ENCODE data around the gene IGFBP5.

The IGFBP5 gene

GRCh38 chr2:216637472-216637871 is 57.9 kb downstream of the IGFBP5 start:
- H3K9me3 Mint-ChIP-seq, result no peaks in the 10 kb centered on the region
- DNase-seq, result no peak
- peaks cover 25% of the 10 kb centered on the region for H3K4me1 Mint-ChIP-seq
- no peak for ATAC-seq
- peaks cover 51% of the 10 kb centered on the region for H3K27me3 Mint-ChIP-seq
- no peak overlapping the region for H3K4me3 Mint-ChIP-seq
- H3K27ac Mint-ChIP-seq, result no peak overlapping the region
- no peaks in the 10 kb centered on the region for H3K36me3 Mint-ChIP-seq (ENCODE audit: low read depth)

- Mint-ChIP-seq H3K4me3 (no peak overlapping the region), H3K27me3 (peaks cover 57% of the 10 kb centered on the region), H3K36me3 (ENCODE audit: low read depth) (no peaks in the 10 kb centered on the region), H3K9me3 (no peaks in the 10 kb centered on the region), H3K27ac (no peak overlapping the region), H3K4me1 (peaks cover 26% of the 10 kb centered on the region)
- ATAC-seq (no peak), DNase-seq (no peak)
Observed at GRCh38 chr2:216636551-216637450, 58.5 kb downstream of the IGFBP5 start.

GRCh38 chr2:216635701-216636550 is 59.4 kb downstream of the IGFBP5 start:
- H3K27me3 Mint-ChIP-seq, result peaks cover 64% of the 10 kb centered on the region
- H3K4me3 Mint-ChIP-seq, result peak overlapping the region; percentile 55
- H3K27ac Mint-ChIP-seq, result no peak overlapping the region
- peaks cover 26% of the 10 kb centered on the region for H3K4me1 Mint-ChIP-seq
- ATAC-seq (no peak), DNase-seq (no peak)
- H3K36me3 Mint-ChIP-seq (ENCODE audit: low read depth), result no peaks in the 10 kb centered on the region
- no peaks in the 10 kb centered on the region for H3K9me3 Mint-ChIP-seq

GRCh38 chr2:216635171-216635570 is 60.2 kb downstream of the IGFBP5 start:
- no peaks in the 10 kb centered on the region for H3K36me3 Mint-ChIP-seq (ENCODE audit: low read depth)
- no peak for ATAC-seq
- H3K4me1 Mint-ChIP-seq, result peaks cover 26% of the 10 kb centered on the region
- H3K9me3 Mint-ChIP-seq, result no peaks in the 10 kb centered on the region
- H3K4me3 Mint-ChIP-seq, result peak overlapping the region; percentile 55
- no peak overlapping the region for H3K27ac Mint-ChIP-seq
- DNase-seq, result no peak
- H3K27me3 Mint-ChIP-seq, result peaks cover 67% of the 10 kb centered on the region

- H3K36me3 Mint-ChIP-seq (ENCODE audit: low read depth), result no peaks in the 10 kb centered on the region
- H3K4me1 Mint-ChIP-seq, result peaks cover 26% of the 10 kb centered on the region
- DNase-seq (no peak), ATAC-seq (no peak)
- H3K9me3 Mint-ChIP-seq, result no peaks in the 10 kb centered on the region
- H3K27ac Mint-ChIP-seq, result peak overlapping the region; percentile 54
- peak overlapping the region; percentile 81 for H3K4me3 Mint-ChIP-seq
- H3K27me3 Mint-ChIP-seq, result peaks cover 65% of the 10 kb centered on the region
Observed at GRCh38 chr2:216634370-216635148, 60.8 kb downstream of the IGFBP5 start.

- H3K36me3 Mint-ChIP-seq (ENCODE audit: low read depth), result no peaks in the 10 kb centered on the region
- peak; percentile 6 for ATAC-seq
- no peaks in the 10 kb centered on the region for H3K9me3 Mint-ChIP-seq
- peaks cover 62% of the 10 kb centered on the region for H3K27me3 Mint-ChIP-seq
- H3K27ac Mint-ChIP-seq, result peak overlapping the region; percentile 54
- H3K4me3 Mint-ChIP-seq, result peak overlapping the region; percentile 81
- peaks cover 26% of the 10 kb centered on the region for H3K4me1 Mint-ChIP-seq
- DNase-seq, result peak; percentile 12
Observed at GRCh38 chr2:216633616-216634369, 61.6 kb downstream of the IGFBP5 start.

- DNase-seq, result peak; percentile 52
- Mint-ChIP-seq H3K4me1 (peaks cover 26% of the 10 kb centered on the region), H3K9me3 (no peaks in the 10 kb centered on the region), H3K4me3 (peak within 1 kb of the TSS; percentile 81), H3K27me3 (peaks cover 62% of the 10 kb centered on the region), H3K36me3 (ENCODE audit: low read depth) (no peaks in the 10 kb centered on the region), H3K27ac (peak within 1 kb of the TSS; percentile 54)
- peak; percentile 55 for ATAC-seq
Observed at GRCh38 chr2:216632952-216633615, 62.3 kb downstream of the IGFBP5 start, which contains the start of gene IGFBP2. TSS of gene IGFBP2 (plus strand) at chr2:216633420. CDS start at chr2:216633524, 104 bp downstream.

GRCh38 chr2:216632346-216632951 is 62.9 kb downstream of the IGFBP5 start:
- H3K36me3 Mint-ChIP-seq (ENCODE audit: low read depth), result no peaks in the 10 kb centered on the region
- peak overlapping the region; percentile 22 for H3K27ac Mint-ChIP-seq
- H3K4me3 Mint-ChIP-seq, result peak overlapping the region; percentile 74
- DNase-seq (no peak), ATAC-seq (peak; percentile 16)
- peaks cover 59% of the 10 kb centered on the region for H3K27me3 Mint-ChIP-seq
- H3K9me3 Mint-ChIP-seq, result no peaks in the 10 kb centered on the region
- H3K4me1 Mint-ChIP-seq, result peaks cover 25% of the 10 kb centered on the region

- H3K9me3 Mint-ChIP-seq, result no peaks in the 10 kb centered on the region
- no peak overlapping the region for H3K4me3 Mint-ChIP-seq
- H3K4me1 Mint-ChIP-seq, result peaks cover 14% of the 10 kb centered on the region
- no peak for ATAC-seq
- peaks cover 34% of the 10 kb centered on the region for H3K27me3 Mint-ChIP-seq
- no peak overlapping the region for H3K27ac Mint-ChIP-seq
- no peak for DNase-seq
- no peaks in the 10 kb centered on the region for H3K36me3 Mint-ChIP-seq (ENCODE audit: low read depth)
Observed at GRCh38 chr2:216629784-216630183, 65.6 kb downstream of the IGFBP5 start.

- Mint-ChIP-seq H3K4me1 (no peaks in the 10 kb centered on the region), H3K27ac (no peak overlapping the region), H3K9me3 (no peaks in the 10 kb centered on the region), H3K36me3 (ENCODE audit: low read depth) (no peaks in the 10 kb centered on the region), H3K4me3 (no peak overlapping the region), H3K27me3 (peaks cover 11% of the 10 kb centered on the region)
- ATAC-seq, result no peak
- no peak for DNase-seq
Observed at GRCh38 chr2:216626875-216627245, 68.5 kb downstream of the IGFBP5 start.

- DNase-seq (no peak), ATAC-seq (no peak)
- Mint-ChIP-seq H3K27me3 (peaks cover 6% of the 10 kb centered on the region), H3K4me1 (no peaks in the 10 kb centered on the region), H3K27ac (no peak overlapping the region), H3K36me3 (ENCODE audit: low read depth) (no peaks in the 10 kb centered on the region), H3K9me3 (no peaks in the 10 kb centered on the region), H3K4me3 (no peak overlapping the region)
Observed at GRCh38 chr2:216626168-216626874, 69.0 kb downstream of the IGFBP5 start.

- Mint-ChIP-seq H3K36me3 (ENCODE audit: low read depth) (no peaks in the 10 kb centered on the region), H3K9me3 (no peaks in the 10 kb centered on the region), H3K4me1 (peaks cover 6% of the 10 kb centered on the region), H3K27me3 (no peaks in the 10 kb centered on the region), H3K27ac (no peak overlapping the region), H3K4me3 (no peak overlapping the region)
- DNase-seq (no peak), ATAC-seq (no peak)
Observed at GRCh38 chr2:216624251-216624650, 71.1 kb downstream of the IGFBP5 start.

All from activated naive CD8-positive, alpha-beta T cell treated with anti-CD3 and anti-CD28 coated beads, Interleukin-2, amount 50 U/mL, for 24 hours (primary cell).